Common myeloid progenitor, CD34-positive (primary cell): ENCODE data around the gene PPDPF.

Experiments used
- CTCF ChIA-PET: fragments of 350-600 bp; sonication (Branson Sonifier 250); formaldehyde crosslinking; loops from one replicate; lab custom pipeline; 2021; ENCODE audit warnings: antibody characterized with exemption; lab: Charles Lee
- POLR2A ChIA-PET: fragments of 350-600 bp; sonication (Branson Sonifier 250); formaldehyde crosslinking; loops from one replicate; lab custom pipeline; 2021; ENCODE audit warnings: antibody characterized with exemption; lab: Charles Lee
- DNase-seq, 3 donors: peaks; one replicate each; pipeline versions ENCODE4 v3.0.0 to v3.0.0-alpha.2; 2013
- H3K27ac ChIP-seq, 2 experiments: 1 replicate in 1 of 2; 2 replicates in 1 of 2; pipeline ENCODE4 v1.7.0; 2013; ENCODE audit warnings: inconsistent platforms in 2 of 2, low read length in 2 of 2, mild to moderate bottlenecking in 2 of 2, low read depth in 1 of 2, moderate library complexity in 1 of 2; ENCODE audit not compliant: severe bottlenecking in 2 of 2, insufficient read depth in 1 of 2, poor library complexity in 1 of 2
- H3K27me3 ChIP-seq, 5 experiments: replicated peaks in 2 of 5; 1 replicate in 3 of 5; 2 replicates in 2 of 5; pipeline versions ENCODE4 v1.6.1 to v1.7.0; 2013; ENCODE audit warnings: low read length in 4 of 5, mild to moderate bottlenecking in 2 of 5, moderate library complexity in 2 of 5, inconsistent platforms in 1 of 5; ENCODE audit not compliant: insufficient read depth in 5 of 5, control insufficient read depth in 4 of 5
- H3K36me3 ChIP-seq, 4 experiments: 1 replicate in 2 of 4; 2 replicates in 2 of 4; pipeline versions ENCODE4 v1.6.1 to v1.7.0; 2013; ENCODE audit warnings: low read length in 3 of 4, control low read depth in 1 of 4, mild to moderate bottlenecking in 1 of 4; ENCODE audit not compliant: control insufficient read depth in 4 of 4, insufficient read depth in 4 of 4
- H3K4me1 ChIP-seq, 4 experiments: 1 replicate in 3 of 4; 2 replicates in 1 of 4; pipeline versions ENCODE4 v1.6.1 to v1.7.1; 2013; ENCODE audit warnings: low read length in 3 of 4, mild to moderate bottlenecking in 3 of 4, control low read depth in 1 of 4, inconsistent platforms in 1 of 4, moderate library complexity in 1 of 4; ENCODE audit not compliant: control insufficient read depth in 4 of 4, insufficient read depth in 4 of 4; ENCODE audit errors: control extremely low read depth in 1 of 4
- H3K4me3 ChIP-seq, 7 experiments: 1 replicate in 4 of 7; 2 replicates in 3 of 7; pipeline versions ENCODE4 v1.5.1 to v1.7.0; 2013; ENCODE audit warnings: mild to moderate bottlenecking in 7 of 7, low read length in 6 of 7, moderate library complexity in 6 of 7, inconsistent platforms in 2 of 7, low read depth in 2 of 7, control low read depth in 1 of 7; ENCODE audit not compliant: insufficient read depth in 4 of 7, control insufficient read depth in 1 of 7; ENCODE audit errors: extremely low read depth in 1 of 7
- H3K9me3 ChIP-seq, 5 experiments: 1 replicate in 4 of 5; 2 replicates in 1 of 5; pipeline versions ENCODE4 v1.6.1 to v1.7.1; 2013; ENCODE audit warnings: low read length in 4 of 5, mild to moderate bottlenecking in 2 of 5, inconsistent platforms in 1 of 5, low read depth in 1 of 5, moderate library complexity in 1 of 5; ENCODE audit not compliant: control insufficient read depth in 4 of 5, insufficient read depth in 2 of 5; ENCODE audit errors: control extremely low read depth in 1 of 5
- WGBS: methylation state at CpG from one replicate; pipeline ENCODE4 v1.1.5; 2013; ENCODE audit not compliant: insufficient coverage; 5-methylcytosine and 5-hydroxymethylcytosine counted together

Gene PPDPF

GRCh38 chr20:63492982-63493381 lies 27.6 kb upstream of the PPDPF start:
- no peak overlapping the region for H3K27ac ChIP-seq

GRCh38 chr20:63493563-63494020 lies 27.0 kb upstream of the PPDPF start:
- no peak overlapping the region for H3K27ac ChIP-seq
- no peaks in the 10 kb centered on the region for H3K36me3 ChIP-seq
- no peak overlapping the region for H3K4me3 ChIP-seq
- no peak for DNase-seq
- H3K27me3 ChIP-seq, result peaks cover 0 to 75% (median 14%) of the 10 kb centered on the region in 5 experiments
- WGBS, result 81% methylated on average over 13 of the region's 13 CpGs
- H3K9me3 ChIP-seq, result no peaks in the 10 kb centered on the region
- peaks cover 0 to 11% (median 7%) of the 10 kb centered on the region in 4 experiments for H3K4me1 ChIP-seq
- ChIA-PET CTCF (interaction anchor here (1.0 to 1.1 kb wide), 2 partner anchors 10 to 12 kb away, joined by 3 read pairs; no protein-coding TSS in a partner anchor), POLR2A (interaction anchor here (0.6 kb wide), 1 partner anchor 495 kb away, joined by 4 read pairs; no protein-coding TSS in a partner anchor)

More at GRCh38 chr20:63492982-63493381, 27.6 kb upstream of the PPDPF start:
- Histone ChIP-seq H3K27me3 (peaks cover 0 to 73% (median 14%) of the 10 kb centered on the region in 5 experiments), H3K36me3 (no peaks in the 10 kb centered on the region), H3K9me3 (no peaks in the 10 kb centered on the region), H3K4me1 (peaks cover 0 to 8% (median 5%) of the 10 kb centered on the region in 4 experiments), H3K4me3 (no peak overlapping the region)
- ChIA-PET CTCF (interaction anchor here (1.0 to 1.1 kb wide), 2 partner anchors 9 to 12 kb away, joined by 3 read pairs; no protein-coding TSS in a partner anchor), POLR2A (interaction anchor here (0.6 kb wide), 1 partner anchor 496 kb away, joined by 4 read pairs; no protein-coding TSS in a partner anchor)
- DNase-seq, result no peak
- WGBS, result 88% methylated on average over 10 of the region's 14 CpGs

- Histone ChIP-seq H3K4me3 (no peak overlapping the region), H3K4me1 (peaks cover 0 to 11% (median 7%) of the 10 kb centered on the region in 4 experiments), H3K9me3 (no peaks in the 10 kb centered on the region), H3K27me3 (peaks cover 0 to 71% (median 11%) of the 10 kb centered on the region in 5 experiments), H3K36me3 (no peaks in the 10 kb centered on the region), H3K27ac (no peak overlapping the region)
- no peak for DNase-seq
- 89% methylated on average over 6 of the region's 7 CpGs for WGBS
- ChIA-PET POLR2A (no interaction called here), CTCF (interaction anchor here (1.0 to 1.1 kb wide), 2 partner anchors 10 to 13 kb away, joined by 3 read pairs; no protein-coding TSS in a partner anchor)
Measured at GRCh38 chr20:63494084-63494419, 26.5 kb upstream of the PPDPF start.

- Histone ChIP-seq H3K27me3 (peaks cover 0 to 69% (median 11%) of the 10 kb centered on the region in 5 experiments), H3K36me3 (no peaks in the 10 kb centered on the region), H3K4me1 (peaks cover 0 to 14% (median 11%) of the 10 kb centered on the region in 4 experiments), H3K9me3 (no peaks in the 10 kb centered on the region), H3K27ac (no peak overlapping the region), H3K4me3 (no peak overlapping the region)
- DNase-seq, result no peak
- ChIA-PET CTCF (interaction anchor here (1.0 kb wide), 1 partner anchor 49 kb away, joined by 3 read pairs; no protein-coding TSS in a partner anchor), POLR2A (no interaction called here)
- WGBS, result 90% methylated on average over 49 of the region's 51 CpGs
Measured at GRCh38 chr20:63494420-63495166, 26.0 kb upstream of the PPDPF start.

- CTCF ChIA-PET, result interaction anchor here (1.0 to 3.1 kb wide), 8 partner anchors 10 to 53 kb away, joined by 3 to 16 read pairs (median 10); partner anchors contain the start of gene PTK6
- no peak overlapping the region for H3K4me3 ChIP-seq
- 94% methylated on average over 8 of the region's 8 CpGs for WGBS
- H3K36me3 ChIP-seq, result no peaks in the 10 kb centered on the region
- POLR2A ChIA-PET, result interaction anchor here (0.5 kb wide), 1 partner anchor 18 kb away, joined by 3 read pairs; no protein-coding TSS in a partner anchor
- no peak overlapping the region for H3K27ac ChIP-seq
- no peak for DNase-seq
- peaks cover 0 to 16% (median 11%) of the 10 kb centered on the region in 4 experiments for H3K4me1 ChIP-seq
- no peaks in the 10 kb centered on the region for H3K9me3 ChIP-seq
- H3K27me3 ChIP-seq, result peaks cover 0 to 71% (median 11%) of the 10 kb centered on the region in 5 experiments
Measured at GRCh38 chr20:63495167-63495720, 25.3 kb upstream of the PPDPF start.

GRCh38 chr20:63495741-63496595 lies 24.6 kb upstream of the PPDPF start:
- H3K4me3 ChIP-seq, result peak overlapping the region in 4 of 7 experiments; percentile 31 to 63 (median 50)
- CTCF ChIA-PET, result interaction anchor here (0.6 to 3.1 kb wide), 18 partner anchors 10 to 352 kb away, joined by 3 to 16 read pairs (median 6); partner anchors contain the start of genes KCNQ2, PPDPF and PTK6
- no peaks in the 10 kb centered on the region for H3K36me3 ChIP-seq
- POLR2A ChIA-PET, result interaction anchor here (0.5 to 1.4 kb wide), 3 partner anchors 12 to 25 kb away, joined by 3 to 7 read pairs (median 3); partner anchors contain the start of gene PPDPF
- no peaks in the 10 kb centered on the region for H3K9me3 ChIP-seq
- peaks cover 0 to 70% (median 11%) of the 10 kb centered on the region in 5 experiments for H3K27me3 ChIP-seq
- peak; percentile 52 to 67 (median 66) for DNase-seq
- no peak overlapping the region for H3K27ac ChIP-seq
- WGBS, result 39% methylated on average over 31 of the region's 48 CpGs
- H3K4me1 ChIP-seq, result peaks cover 0 to 16% (median 11%) of the 10 kb centered on the region in 4 experiments
